ENCODE data around the gene UCN2. TPM values are rescaled to one million over a fixed set of nuclear protein-coding genes. Genes with fewer than 3 reads are reported as not detected.

The UCN2 gene, protein sequence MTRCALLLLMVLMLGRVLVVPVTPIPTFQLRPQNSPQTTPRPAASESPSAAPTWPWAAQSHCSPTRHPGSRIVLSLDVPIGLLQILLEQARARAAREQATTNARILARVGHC
- 1 to 10 TPM in 1 of 2 donors, not detected in 1; 3.0 TPM for total RNA-seq

DNA sequence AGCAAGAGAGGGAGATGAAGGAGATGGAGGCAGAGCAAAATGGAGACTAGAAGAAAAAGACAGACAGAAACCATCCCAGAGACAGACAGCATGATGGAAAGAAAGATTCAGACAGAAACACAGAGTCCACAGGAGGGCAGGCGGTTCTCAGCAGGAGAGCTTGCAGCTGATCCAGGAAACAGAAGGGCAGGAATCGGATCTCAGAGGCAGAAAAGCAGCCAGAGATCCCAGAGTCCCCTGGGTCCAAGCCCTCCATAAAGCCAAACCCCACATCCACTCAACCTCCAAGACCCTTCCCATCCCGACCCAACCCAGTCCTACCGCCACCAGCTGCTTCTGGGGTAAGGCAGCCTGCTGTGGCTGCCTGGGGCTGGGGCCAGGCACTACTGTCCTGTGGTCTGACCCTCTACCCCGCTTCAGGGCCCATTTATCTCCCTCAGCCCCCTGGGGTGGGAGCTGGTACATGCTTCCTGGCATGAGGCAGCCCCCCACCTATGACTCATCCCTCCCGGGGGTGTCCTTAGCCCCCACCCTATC is at the start of gene UCN2:
TSS of gene UCN2 (minus strand) at position 400 of the 537 bp plus-strand sequence. CDS start 657 bp downstream, outside the sequence.
- DNase-seq (ENCODE audit: low spot score) (no peak), ATAC-seq (ENCODE audit: insufficient number of reproducible peaks, low FRiP score, low read depth) (no peak)
- Histone ChIP-seq H3K36me3 (no peaks in the 10 kb centered on the region), H3K9me3 (no peaks in the 10 kb centered on the region), H3K4me1 (ENCODE audit: control insufficient read depth in 1 of 2, low read depth in 2 of 2) (peaks cover 11 to 30% of the 10 kb centered on the region in 2 donors), H3K27me3 (replicated peaks; ENCODE audit: insufficient read depth) (no peaks in the 10 kb centered on the region), H3K27ac (no peak within 1 kb of the TSS), H3K4me3 (no peak within 1 kb of the TSS)
- TF ChIP-seq, protein P1, sequence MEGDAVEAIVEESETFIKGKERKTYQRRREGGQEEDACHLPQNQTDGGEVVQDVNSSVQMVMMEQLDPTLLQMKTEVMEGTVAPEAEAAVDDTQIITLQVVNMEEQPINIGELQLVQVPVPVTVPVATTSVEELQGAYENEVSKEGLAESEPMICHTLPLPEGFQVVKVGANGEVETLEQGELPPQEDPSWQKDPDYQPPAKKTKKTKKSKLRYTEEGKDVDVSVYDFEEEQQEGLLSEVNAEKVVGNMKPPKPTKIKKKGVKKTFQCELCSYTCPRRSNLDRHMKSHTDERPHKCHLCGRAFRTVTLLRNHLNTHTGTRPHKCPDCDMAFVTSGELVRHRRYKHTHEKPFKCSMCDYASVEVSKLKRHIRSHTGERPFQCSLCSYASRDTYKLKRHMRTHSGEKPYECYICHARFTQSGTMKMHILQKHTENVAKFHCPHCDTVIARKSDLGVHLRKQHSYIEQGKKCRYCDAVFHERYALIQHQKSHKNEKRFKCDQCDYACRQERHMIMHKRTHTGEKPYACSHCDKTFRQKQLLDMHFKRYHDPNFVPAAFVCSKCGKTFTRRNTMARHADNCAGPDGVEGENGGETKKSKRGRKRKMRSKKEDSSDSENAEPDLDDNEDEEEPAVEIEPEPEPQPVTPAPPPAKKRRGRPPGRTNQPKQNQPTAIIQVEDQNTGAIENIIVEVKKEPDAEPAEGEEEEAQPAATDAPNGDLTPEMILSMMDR (IDR thresholded peaks at IDR 0.05), result no peak

GRCh38 chr3:48612309-48612708 is 48.7 kb upstream of the UCN2 start:
- ATAC-seq (ENCODE audit: insufficient number of reproducible peaks, low FRiP score, low read depth) (no peak), DNase-seq (ENCODE audit: low spot score) (no peak)
- no peaks in the 10 kb centered on the region for H3K27me3 ChIP-seq (replicated peaks; ENCODE audit: insufficient read depth)

GRCh38 chr3:48609088-48610005 is 45.8 kb upstream of the UCN2 start, which contains the start of gene UQCRC1:
UQCRC1 (minus strand) TSS chr3:48609646; CDS start chr3:48609620, 26 bp downstream.
- TF ChIP-seq, protein P1 (IDR thresholded peaks at IDR 0.05), result peak; percentile 87
- Histone ChIP-seq H3K4me3 (peak within 1 kb of the TSS; percentile 85), H3K27me3 (replicated peaks; ENCODE audit: insufficient read depth) (no peaks in the 10 kb centered on the region), H3K4me1 (ENCODE audit: control insufficient read depth in 1 of 2, low read depth in 2 of 2) (peaks cover 10 to 21% of the 10 kb centered on the region in 2 donors), H3K36me3 (peaks cover 15% of the 10 kb centered on the region), H3K27ac (peak within 1 kb of the TSS; percentile 72 to 84), H3K9me3 (no peaks in the 10 kb centered on the region)
- ATAC-seq (ENCODE audit: insufficient number of reproducible peaks, low FRiP score, low read depth) (peak; percentile 88), DNase-seq (ENCODE audit: low spot score) (peak; percentile 44)

More at GRCh38 chr3:48612309-48612708, 48.7 kb upstream of the UCN2 start:
- TF ChIP-seq, protein P1 (IDR thresholded peaks at IDR 0.05), result no peak
- Histone ChIP-seq H3K4me1 (ENCODE audit: control insufficient read depth in 1 of 2, low read depth in 2 of 2) (peaks cover 10 to 21% of the 10 kb centered on the region in 2 donors), H3K27ac (no peak overlapping the region), H3K4me3 (no peak overlapping the region), H3K36me3 (no peaks in the 10 kb centered on the region), H3K9me3 (peaks cover 7% of the 10 kb centered on the region)

DNA sequence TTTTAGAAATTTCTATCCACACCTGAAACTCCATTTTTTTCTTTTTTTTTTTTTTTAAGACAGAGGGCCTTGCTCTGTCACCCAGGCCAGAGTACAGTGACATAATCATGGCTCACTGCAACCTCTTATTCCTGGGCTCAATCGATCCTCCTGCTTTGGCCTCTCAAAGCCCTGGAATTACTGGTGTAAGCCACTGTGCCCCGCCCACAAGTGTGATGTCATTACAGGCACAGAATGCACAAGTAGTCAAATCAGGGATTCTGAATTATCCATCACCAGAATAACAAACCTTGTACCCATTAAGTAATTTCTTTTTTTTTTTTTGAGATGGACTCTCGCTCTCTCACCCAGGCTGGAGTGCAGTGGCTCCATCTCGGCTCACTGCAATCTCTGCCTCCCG is 43.9 kb upstream of the UCN2 start:
- no peaks in the 10 kb centered on the region for H3K9me3 ChIP-seq
- DNase-seq (ENCODE audit: low spot score) (no peak), ATAC-seq (ENCODE audit: insufficient number of reproducible peaks, low FRiP score, low read depth) (no peak)
- no peak overlapping the region for H3K27ac ChIP-seq
- TF ChIP-seq, protein P1 (IDR thresholded peaks at IDR 0.05), result no peak
- no peaks in the 10 kb centered on the region for H3K27me3 ChIP-seq (replicated peaks; ENCODE audit: insufficient read depth)
- peaks cover 32% of the 10 kb centered on the region for H3K36me3 ChIP-seq
- H3K4me3 ChIP-seq, result no peak overlapping the region
- H3K4me1 ChIP-seq (ENCODE audit: control insufficient read depth in 1 of 2, low read depth in 2 of 2), result peaks cover 10 to 21% of the 10 kb centered on the region in 2 donors

- ATAC-seq (ENCODE audit: insufficient number of reproducible peaks, low FRiP score, low read depth) (no peak), DNase-seq (ENCODE audit: low spot score) (no peak)
- H3K27ac ChIP-seq, result peak overlapping the region in 1 of 2 donors; percentile 39
- peaks cover 57% of the 10 kb centered on the region for H3K36me3 ChIP-seq
- TF ChIP-seq, protein P1 (IDR thresholded peaks at IDR 0.05), result no peak
- no peaks in the 10 kb centered on the region for H3K27me3 ChIP-seq (replicated peaks; ENCODE audit: insufficient read depth)
- H3K4me1 ChIP-seq (ENCODE audit: control insufficient read depth in 1 of 2, low read depth in 2 of 2), result peaks cover 18 to 47% of the 10 kb centered on the region in 2 donors
- no peak overlapping the region for H3K4me3 ChIP-seq
- H3K9me3 ChIP-seq, result no peaks in the 10 kb centered on the region
Observed at GRCh38 chr3:48601622-48601994, 38.0 kb upstream of the UCN2 start.

Data from thoracic aorta (tissue), 2 donors.